HCT116 (cell line): ENCODE results near the gene SMIM3. TPM values are rescaled to one million over a fixed set of nuclear protein-coding genes. Genes with fewer than 3 reads are reported as not detected.

Experiments
- ATAC-seq: fragments of 200-7000 bp; cut with Tn5 transposase; 2 replicates; pipeline ENCODE4 v1.9.1; 2020; ENCODE audit warnings: mild to moderate bottlenecking, moderate library complexity
- BruUV-seq: library from RNA; stranded (reverse); fragments of 400-500 nt; replicated peaks from 2 replicates; lab custom pipeline; 2021; lab: Mats Ljungman, UMichigan
- CTCF ChIA-PET: fragments of 300-600 bp; sonication (Branson Sonifier 250); formaldehyde crosslinking; loops from one replicate; lab custom pipeline; 2021; ENCODE audit warnings: antibody characterized with exemption; lab: Charles Lee
- POLR2A ChIA-PET: fragments of 300-600, 350-600 bp; sonication (Branson Sonifier 250); formaldehyde crosslinking; loops from one replicate; lab custom pipeline; 2021; ENCODE audit warnings: antibody characterized with exemption; lab: Charles Lee
- RAD21 ChIA-PET, 2 experiments: fragments of 300-600 bp; sonication (Branson Sonifier 250); formaldehyde crosslinking; loops; one replicate each; lab custom pipeline; 2023; ENCODE audit warnings: low total read pairs in 2 of 2; ENCODE audit not compliant: uncharacterized antibody in 2 of 2, unreplicated experiment in 2 of 2, low non-redundant PET in 1 of 2; lab: Charles Lee
- DNase-seq: peaks from one replicate; pipeline ENCODE4 v3.0.0-alpha.2; 2010; ENCODE audit warnings: low read depth, low spot score
- H2AFZ ChIP-seq: fragments of 200-600 bp; shearing (Covaris generic), sonication (generic); 2 replicates; pipeline ENCODE4 v1.6.1; 2017; ENCODE audit warnings: low read depth, mixed run types, mixed read lengths, antibody characterized with exemption, low read length; ENCODE audit not compliant: poor library complexity, severe bottlenecking
- H3K27ac ChIP-seq: 2 replicates; pipeline ENCODE4 v1.5.1; 2012; ENCODE audit warnings: low read depth, low read length
- H3K27me3 ChIP-seq: fragments of 200-600 bp; sonication (generic); 2 replicates; pipeline ENCODE4 v1.6.1; 2016; ENCODE audit warnings: mixed run types, low read length, mixed read lengths; ENCODE audit not compliant: insufficient read depth
- H3K36me3 ChIP-seq, 2 experiments: fragments of 200-500 bp in 1 of 2; fragments of 200-600 bp in 1 of 2; sonication (Bioruptor generic) in 1 of 2; sonication (generic) in 1 of 2; 2 replicates each; pipeline versions ENCODE4 v1.5.1 to v1.6.1; 2014 to 2016; ENCODE audit warnings: low read length in 2 of 2, inconsistent platforms in 1 of 2, mixed read lengths in 1 of 2, mixed run types in 1 of 2; ENCODE audit not compliant: insufficient read depth in 2 of 2, control insufficient read depth in 1 of 2
- H3K4me1 ChIP-seq, 2 experiments: fragments of 200-600 bp in 1 of 2; sonication (generic) in 1 of 2; 2 replicates each; pipeline versions ENCODE4 v1.5.1 to v1.6.1; 2012 to 2017; ENCODE audit warnings: low read length in 2 of 2, inconsistent platforms in 1 of 2, mild to moderate bottlenecking in 1 of 2, mixed read lengths in 1 of 2, mixed run types in 1 of 2, moderate library complexity in 1 of 2; ENCODE audit not compliant: insufficient read depth in 2 of 2, control insufficient read depth in 1 of 2
- H3K4me2 ChIP-seq: fragments of 200-600 bp; sonication (generic); 2 replicates; pipeline ENCODE4 v1.6.1; 2017; ENCODE audit warnings: mixed run types, low read length, mixed read lengths
- H3K4me3 ChIP-seq, 2 experiments: fragments of 200-600 bp in 1 of 2; sonication (generic) in 1 of 2; replicated peaks in 1 of 2; 2 replicates each; pipeline ENCODE4 v1.5.1; 2011 to 2016; ENCODE audit warnings: low read length in 2 of 2, control low read depth in 1 of 2, low read depth in 1 of 2, mild to moderate bottlenecking in 1 of 2, mixed read lengths in 1 of 2, mixed run types in 1 of 2
- H3K79me2 ChIP-seq: fragments of 200-600 bp; sonication (generic); 2 replicates; pipeline ENCODE4 v1.6.1; 2017; ENCODE audit warnings: mild to moderate bottlenecking, mixed run types, low read length, moderate library complexity, mixed read lengths; ENCODE audit not compliant: insufficient read depth
- H3K9ac ChIP-seq: fragments of 200-600 bp; sonication (generic); 2 replicates; pipeline ENCODE4 v1.6.1; 2016; ENCODE audit warnings: low read length, mixed read lengths
- H3K9me2 ChIP-seq: fragments of 200-600 bp; sonication (generic), shearing (Covaris generic); 2 replicates; pipeline ENCODE4 v1.6.1; 2017; ENCODE audit warnings: mixed run types, mild to moderate bottlenecking, moderate library complexity; ENCODE audit not compliant: insufficient read depth
- H3K9me3 ChIP-seq, 2 experiments: fragments of 200-500 bp in 1 of 2; fragments of 200-600 bp in 1 of 2; sonication (Bioruptor generic) in 1 of 2; sonication (generic) in 1 of 2; 2 replicates each; pipeline ENCODE4 v1.6.1; 2014 to 2017; ENCODE audit warnings: low read length in 2 of 2, mixed read lengths in 2 of 2, inconsistent platforms in 1 of 2, low read depth in 1 of 2, mild to moderate bottlenecking in 1 of 2, mixed run types in 1 of 2, moderate library complexity in 1 of 2; ENCODE audit not compliant: control insufficient read depth in 1 of 2, insufficient read depth in 1 of 2
- H4K20me1 ChIP-seq: fragments of 200-600 bp; sonication (generic), shearing (Covaris generic); 2 replicates; pipeline ENCODE4 v1.6.1; 2017; ENCODE audit warnings: mixed run types, mild to moderate bottlenecking, moderate library complexity; ENCODE audit not compliant: insufficient read depth
- ELF1 ChIP-seq: IDR thresholded peaks from 2 replicates; pipeline ENCODE4 v1.6.1; 2012; ENCODE audit warnings: low read depth, borderline replicate concordance
- EZH2 ChIP-seq: fragments of 200-600 bp; sonication (generic); IDR thresholded peaks from 2 replicates; pipeline ENCODE4 v1.6.1; 2017; ENCODE audit warnings: antibody characterized with exemption, mixed run types
- EZH2phosphoT487 ChIP-seq: fragments of 200-600 bp; IDR thresholded peaks from 2 replicates; pipeline ENCODE4 v1.6.1; 2018; ENCODE audit warnings: antibody characterized with exemption, borderline replicate concordance
- JUND ChIP-seq: IDR thresholded peaks from 2 replicates; pipeline ENCODE4 v1.6.1; 2012
- POLR2AphosphoS5 ChIP-seq: IDR thresholded peaks from 2 replicates; pipeline ENCODE4 v1.6.1; 2011; ENCODE audit warnings: mild to moderate bottlenecking, low read depth, low read length, moderate library complexity
- RAD21 ChIP-seq: IDR thresholded peaks from 2 replicates; pipeline ENCODE4 v1.6.1; 2012; ENCODE audit warnings: low read depth, mild to moderate bottlenecking
- TCF7L2 ChIP-seq: IDR thresholded peaks from 2 replicates; pipeline ENCODE4 v1.7.0; 2011; ENCODE audit warnings: borderline replicate concordance, inconsistent platforms; ENCODE audit not compliant: insufficient read depth, insufficient read length; ENCODE audit errors: extremely low read depth
- YY1 ChIP-seq: IDR thresholded peaks from 2 replicates; pipeline ENCODE4 v1.6.1; 2011; ENCODE audit warnings: low read length, low read depth, moderate library complexity, mild to moderate bottlenecking; ENCODE audit not compliant: insufficient replicate concordance; ENCODE audit errors: extremely low read depth
- ZFX ChIP-seq: fragments of 450-650 bp; IDR thresholded peaks from 2 replicates; pipeline ENCODE4 v1.6.1; 2017
- ZNF274 ChIP-seq: fragments of 200-500 bp; sonication (Bioruptor generic); IDR thresholded peaks from 2 replicates; pipeline ENCODE4 v1.6.1; 2014; ENCODE audit warnings: mild to moderate bottlenecking, low read depth, low read length, inconsistent platforms
- intact Hi-C: fragments of 100-400 bp; cut with micrococcal nuclease; formaldehyde crosslinking; loops from 2 replicates; pipeline ENCODE4 v1.10.0; 2022
- total RNA-seq: library from RNA; stranded (reverse); gene quantifications from one replicate; pipeline ENCODE4 v1.2.1, GENCODE V29; 2021; ENCODE audit not compliant: unreplicated experiment
- TF ChIP-seq, protein P1 (sequence below), 3 experiments: fragments of 200-600 bp in 1 of 3; sonication (generic) in 1 of 3; IDR thresholded peaks in 2 of 3; conservative IDR thresholded peaks in 1 of 3; 2 replicates each; pipeline ENCODE4 v1.5.1; 2012 to 2017; ENCODE audit warnings: low read depth in 2 of 3, low read length in 2 of 3, antibody characterized with exemption in 1 of 3, borderline replicate concordance in 1 of 3, control low read depth in 1 of 3, mild to moderate bottlenecking in 1 of 3, mixed read lengths in 1 of 3, mixed run types in 1 of 3, moderate library complexity in 1 of 3; ENCODE audit not compliant: insufficient read depth in 1 of 3
- TF ChIP-seq, protein P2 (sequence below): IDR thresholded peaks from 2 replicates; pipeline ENCODE4 v1.6.1; 2011; ENCODE audit warnings: mild to moderate bottlenecking, low read length, moderate library complexity; ENCODE audit not compliant: insufficient replicate concordance; ENCODE audit errors: extremely low read depth
- TF ChIP-seq, protein P3 (sequence below): IDR thresholded peaks from 2 replicates; pipeline ENCODE4 v1.6.1; 2012

Gene SMIM3
- total RNA-seq, 1 experiment from 2014 or later = 35.4 TPM

DNA sequence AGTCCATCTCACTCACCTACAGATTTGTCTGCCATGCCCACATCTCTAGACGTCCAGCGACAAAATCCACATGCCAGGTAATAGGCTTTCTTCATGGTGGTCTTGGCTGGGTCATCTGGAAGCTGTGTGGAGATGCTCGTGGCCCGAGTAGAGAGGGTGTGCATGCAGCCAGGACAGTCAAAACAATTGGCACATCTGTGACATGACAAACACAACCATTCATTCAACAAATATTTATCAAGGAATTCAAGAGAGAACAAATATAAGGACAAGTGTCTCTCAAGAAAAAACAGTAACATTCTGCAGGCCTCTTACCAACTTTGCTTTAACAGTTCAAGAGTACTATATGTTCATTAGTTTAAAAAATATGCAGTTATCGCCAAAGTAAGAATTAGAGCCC lies 25.1 kb upstream of the SMIM3 start (continued):
- TF ChIP-seq, protein P1, sequence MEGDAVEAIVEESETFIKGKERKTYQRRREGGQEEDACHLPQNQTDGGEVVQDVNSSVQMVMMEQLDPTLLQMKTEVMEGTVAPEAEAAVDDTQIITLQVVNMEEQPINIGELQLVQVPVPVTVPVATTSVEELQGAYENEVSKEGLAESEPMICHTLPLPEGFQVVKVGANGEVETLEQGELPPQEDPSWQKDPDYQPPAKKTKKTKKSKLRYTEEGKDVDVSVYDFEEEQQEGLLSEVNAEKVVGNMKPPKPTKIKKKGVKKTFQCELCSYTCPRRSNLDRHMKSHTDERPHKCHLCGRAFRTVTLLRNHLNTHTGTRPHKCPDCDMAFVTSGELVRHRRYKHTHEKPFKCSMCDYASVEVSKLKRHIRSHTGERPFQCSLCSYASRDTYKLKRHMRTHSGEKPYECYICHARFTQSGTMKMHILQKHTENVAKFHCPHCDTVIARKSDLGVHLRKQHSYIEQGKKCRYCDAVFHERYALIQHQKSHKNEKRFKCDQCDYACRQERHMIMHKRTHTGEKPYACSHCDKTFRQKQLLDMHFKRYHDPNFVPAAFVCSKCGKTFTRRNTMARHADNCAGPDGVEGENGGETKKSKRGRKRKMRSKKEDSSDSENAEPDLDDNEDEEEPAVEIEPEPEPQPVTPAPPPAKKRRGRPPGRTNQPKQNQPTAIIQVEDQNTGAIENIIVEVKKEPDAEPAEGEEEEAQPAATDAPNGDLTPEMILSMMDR (IDR thresholded peaks at IDR 0.05 in 2 of 3, conservative IDR thresholded peaks at IDR 0.05 in 1 of 3; ENCODE audit: borderline replicate concordance in 1 of 3, insufficient read depth in 1 of 3, low read depth in 2 of 3, low read length in 2 of 3) = no peak
- TF ChIP-seq EZH2 (no peak), ZFX (no peak), EZH2phosphoT487 (no peak), ZNF274 (no peak), RAD21 (no peak)

DNA sequence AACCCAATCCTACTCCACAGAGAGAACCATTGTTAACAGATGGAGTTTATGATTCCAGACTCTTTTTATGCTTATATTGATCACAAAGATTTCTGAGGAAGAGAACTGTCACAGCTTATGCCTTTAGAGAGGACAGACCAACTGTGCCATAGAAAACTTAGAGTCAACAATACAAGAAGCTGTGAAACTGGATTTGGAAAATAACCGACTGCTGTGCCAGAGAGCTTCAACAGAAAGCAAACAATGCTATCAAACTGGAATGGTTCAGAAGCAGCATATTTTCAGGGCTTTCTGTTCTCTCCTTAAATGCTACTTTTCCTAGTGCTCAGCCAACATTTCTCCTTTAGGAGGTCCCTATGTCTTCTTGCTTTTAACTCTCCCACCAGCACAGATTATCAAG lies 24.7 kb upstream of the SMIM3 start:
- ChIA-PET RAD21 (no interaction called here), CTCF (no interaction called here), POLR2A (no interaction called here)
- Histone ChIP-seq H3K9me2 (no peaks in the 10 kb centered on the region), H3K9ac (no peak overlapping the region), H2AFZ (no peak overlapping the region), H3K4me2 (no peak overlapping the region), H3K79me2 (peaks cover 93% of the 10 kb centered on the region), H3K27me3 (no peaks in the 10 kb centered on the region), H4K20me1 (0 out of 2 replicates have a peak, but pooled peaks cover 5% of the 10 kb centered on the region), H3K27ac (no peak overlapping the region), H3K4me3 (no peak overlapping the region), H3K4me1 (peaks cover 5 to 10% of the 10 kb centered on the region in 2 experiments), H3K36me3 (peaks cover 35 to 44% of the 10 kb centered on the region in 2 experiments), H3K9me3 (no peaks in the 10 kb centered on the region)
- intact Hi-C loops = no loop called here
- no peak for ATAC-seq
- TF ChIP-seq TCF7L2 (no peak), POLR2AphosphoS5 (no peak), ZNF274 (no peak), ELF1 (no peak), JUND (no peak), YY1 (no peak)
- TF ChIP-seq, protein P2, sequence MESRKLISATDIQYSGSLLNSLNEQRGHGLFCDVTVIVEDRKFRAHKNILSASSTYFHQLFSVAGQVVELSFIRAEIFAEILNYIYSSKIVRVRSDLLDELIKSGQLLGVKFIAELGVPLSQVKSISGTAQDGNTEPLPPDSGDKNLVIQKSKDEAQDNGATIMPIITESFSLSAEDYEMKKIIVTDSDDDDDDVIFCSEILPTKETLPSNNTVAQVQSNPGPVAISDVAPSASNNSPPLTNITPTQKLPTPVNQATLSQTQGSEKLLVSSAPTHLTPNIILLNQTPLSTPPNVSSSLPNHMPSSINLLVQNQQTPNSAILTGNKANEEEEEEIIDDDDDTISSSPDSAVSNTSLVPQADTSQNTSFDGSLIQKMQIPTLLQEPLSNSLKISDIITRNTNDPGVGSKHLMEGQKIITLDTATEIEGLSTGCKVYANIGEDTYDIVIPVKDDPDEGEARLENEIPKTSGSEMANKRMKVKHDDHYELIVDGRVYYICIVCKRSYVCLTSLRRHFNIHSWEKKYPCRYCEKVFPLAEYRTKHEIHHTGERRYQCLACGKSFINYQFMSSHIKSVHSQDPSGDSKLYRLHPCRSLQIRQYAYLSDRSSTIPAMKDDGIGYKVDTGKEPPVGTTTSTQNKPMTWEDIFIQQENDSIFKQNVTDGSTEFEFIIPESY = no peak
- TF ChIP-seq, protein P3, sequence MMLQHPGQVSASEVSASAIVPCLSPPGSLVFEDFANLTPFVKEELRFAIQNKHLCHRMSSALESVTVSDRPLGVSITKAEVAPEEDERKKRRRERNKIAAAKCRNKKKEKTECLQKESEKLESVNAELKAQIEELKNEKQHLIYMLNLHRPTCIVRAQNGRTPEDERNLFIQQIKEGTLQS = no peak
- no peak for DNase-seq
- BruUV-seq = no TSS peak
